ENCODE measurements around the gene SCFD2. TPM values are rescaled to one million over a fixed set of nuclear protein-coding genes. Genes with fewer than 3 reads are reported as not detected.
"Not testable (repeated sequence)": the region's sequence is repeated elsewhere in the genome, so short reads cannot be mapped to it uniquely, and the experiment has no call there.

The SCFD2 gene
- total RNA-seq, 1 donor from 2014 or later = 29.9 TPM

DNA sequence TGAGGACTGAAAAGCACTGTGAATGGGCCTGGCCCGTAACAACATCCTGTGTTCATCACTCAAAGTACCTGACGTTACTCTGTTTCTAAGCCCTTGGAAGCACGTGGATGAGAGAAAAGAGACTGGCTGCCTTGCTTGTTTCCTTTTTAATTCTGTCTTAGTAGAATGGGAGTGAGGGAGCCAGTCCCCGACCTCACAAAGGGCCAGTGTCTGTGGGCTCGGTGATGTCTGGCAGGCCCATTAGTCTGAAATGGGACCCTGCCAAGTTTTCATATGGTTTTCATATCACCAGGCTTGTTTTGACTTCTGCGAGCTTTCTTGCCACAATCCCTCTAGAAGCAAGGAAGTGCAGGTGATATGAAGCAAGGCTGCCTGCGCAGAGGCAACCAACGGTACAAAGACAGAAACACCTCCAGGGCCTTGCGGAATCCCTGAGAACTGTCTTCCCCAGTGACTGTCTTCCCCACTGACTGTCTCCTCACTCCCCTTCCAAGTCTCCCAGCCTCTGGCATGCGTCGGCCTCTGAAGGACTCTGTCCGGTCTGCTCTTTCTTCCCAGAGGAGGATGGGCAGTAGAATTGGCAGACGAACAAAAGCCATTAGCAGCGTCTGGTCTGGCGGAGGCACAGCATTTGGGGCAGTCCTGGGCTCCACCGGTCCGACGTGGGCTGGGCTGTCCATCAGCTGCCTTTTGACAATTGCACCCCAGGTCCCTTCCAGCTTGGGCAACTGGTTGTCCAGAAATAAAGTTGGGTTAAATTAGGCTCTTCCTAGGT, 524.0 kb downstream of the SCFD2 start:
- intact Hi-C loops (cut with micrococcal nuclease) = no loop called here

DNA sequence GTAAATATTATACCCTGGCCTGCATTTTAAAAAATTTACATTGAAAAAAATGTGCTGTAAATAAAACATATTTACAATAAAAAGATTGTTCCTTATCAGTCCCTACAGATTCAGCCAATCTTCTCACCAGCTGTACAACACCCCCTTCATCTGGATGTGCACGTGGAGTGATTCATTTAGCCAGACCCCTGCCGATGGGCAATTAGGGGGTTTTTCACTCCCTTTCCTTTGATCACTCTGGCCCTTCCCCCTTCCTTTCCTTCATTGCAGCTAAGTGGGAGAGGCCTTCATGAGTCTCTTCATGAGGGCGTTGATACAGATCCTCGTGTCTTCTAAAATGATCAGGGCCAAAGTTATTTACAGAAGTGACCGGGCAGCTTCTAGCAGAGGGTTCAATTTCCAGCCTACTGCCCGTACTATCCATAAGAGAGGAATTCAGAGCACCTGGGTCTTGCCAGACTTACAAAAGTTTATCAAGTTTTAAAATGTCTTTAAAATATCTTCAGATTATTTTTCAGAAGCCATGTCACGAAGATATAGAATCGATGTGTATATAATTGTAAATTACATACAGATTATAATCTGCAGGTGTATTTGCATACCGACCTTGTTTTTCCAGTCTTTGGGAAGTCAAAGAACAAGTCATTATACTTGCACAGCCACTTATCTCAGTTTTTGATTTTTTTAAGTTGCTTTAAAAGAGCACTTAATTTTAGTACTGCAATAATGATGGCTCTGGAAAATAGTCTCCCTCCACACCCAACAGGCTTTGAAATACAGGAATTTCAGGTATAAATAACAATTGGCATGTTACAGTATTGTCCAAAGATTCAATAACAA, 525.1 kb downstream of the SCFD2 start:
- intact Hi-C loops (cut with micrococcal nuclease) = no loop called here

DNA sequence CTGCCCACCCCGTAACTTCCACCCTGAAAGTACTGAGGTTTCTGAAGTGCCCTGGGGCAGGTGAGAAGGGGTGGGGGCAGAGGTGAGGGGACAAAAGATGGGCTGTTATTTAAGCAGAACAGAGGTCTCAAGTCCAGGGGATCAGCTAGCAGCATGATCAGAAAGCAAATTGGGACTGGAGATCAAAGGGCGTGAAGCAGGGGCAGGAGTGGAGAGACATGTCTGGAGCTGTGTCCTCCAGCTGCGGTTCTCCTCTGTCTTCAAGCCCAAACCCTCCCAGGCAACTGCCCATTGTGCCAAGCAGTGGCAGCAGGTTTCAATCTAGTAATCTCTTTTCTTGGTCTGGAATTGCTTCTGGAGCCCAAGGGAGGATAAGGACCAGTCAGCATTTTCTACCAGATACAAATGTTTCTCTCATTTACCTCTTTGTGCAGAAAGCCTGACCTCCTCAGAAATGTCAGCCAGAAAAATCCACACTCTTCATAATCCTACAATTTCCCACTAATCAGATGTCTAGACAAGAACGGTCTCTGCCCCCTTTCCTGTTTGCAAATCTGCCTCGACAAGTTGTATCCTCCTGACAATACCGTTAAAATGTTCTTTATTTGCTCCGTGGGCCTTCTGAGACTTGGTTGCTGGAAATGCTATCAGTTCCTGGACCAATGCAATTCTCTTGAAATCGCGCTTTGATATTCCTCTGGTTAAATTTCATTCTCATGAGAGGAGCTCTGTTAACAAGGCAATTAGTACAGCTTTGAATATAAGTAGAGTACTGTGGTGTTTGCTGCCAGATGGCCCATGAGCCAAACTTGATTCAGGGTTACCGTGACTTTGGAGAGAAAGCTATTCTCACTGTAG, 526.9 kb downstream of the SCFD2 start:
- intact Hi-C loops (cut with micrococcal nuclease) = no loop called here

DNA sequence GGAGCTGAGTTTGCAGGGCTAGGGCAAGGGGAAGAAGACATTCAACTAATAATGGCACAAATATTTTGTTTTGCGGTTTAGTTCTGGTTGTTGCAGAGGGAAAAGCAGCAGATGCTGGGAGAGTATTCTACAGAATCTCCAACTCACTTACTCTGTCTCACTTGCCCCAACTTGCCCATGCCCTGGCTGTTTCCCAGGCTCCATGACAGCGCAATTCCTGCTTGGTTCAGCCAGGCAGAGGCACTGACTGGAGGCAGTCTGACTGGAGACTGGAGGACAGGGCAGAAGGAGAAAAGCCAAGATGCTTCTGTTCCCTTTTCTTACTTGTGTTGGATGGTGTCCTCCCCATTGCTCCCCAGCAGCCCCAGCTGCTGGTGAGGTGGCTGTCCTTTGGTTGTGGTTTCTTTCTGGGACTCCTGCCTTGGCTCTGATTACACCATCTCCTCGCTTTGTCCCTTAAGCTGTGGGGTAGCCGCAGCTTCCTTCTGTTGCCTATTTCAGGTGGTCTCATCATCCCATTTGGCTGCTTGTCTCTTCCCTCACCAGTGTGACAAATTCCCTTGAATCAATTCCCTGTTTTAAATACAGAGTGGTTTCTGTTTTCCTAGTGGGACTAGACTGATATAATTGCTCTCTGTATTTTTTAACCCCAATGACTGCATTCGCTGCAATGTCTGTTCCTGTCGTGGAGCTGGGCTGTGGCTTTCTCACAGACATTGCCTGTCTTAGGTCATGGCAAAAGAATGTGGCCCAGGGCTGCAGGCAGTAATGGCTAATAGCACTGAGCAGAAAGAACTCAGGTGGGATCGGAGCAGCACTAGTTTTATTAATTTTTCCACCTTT, 527.9 kb downstream of the SCFD2 start:
- intact Hi-C loops (cut with micrococcal nuclease) = no loop called here

DNA sequence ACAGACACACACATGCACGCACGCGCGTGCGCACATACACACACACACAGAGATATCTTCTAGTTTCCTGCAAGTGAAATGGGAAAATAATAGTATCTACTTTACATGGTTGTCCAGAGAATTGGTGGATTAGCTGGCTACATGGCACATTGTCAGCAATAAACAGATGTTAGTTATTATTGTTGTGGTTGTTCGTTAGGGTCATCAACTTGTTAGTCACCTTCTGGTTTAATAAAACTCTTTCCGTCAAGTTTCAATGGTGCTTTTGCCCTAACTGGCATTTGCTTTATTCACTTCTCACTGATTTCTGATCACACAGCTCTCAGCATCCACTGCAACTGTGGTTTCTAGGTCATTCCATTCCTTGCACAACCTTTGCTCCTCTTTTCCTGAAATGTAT, 529.2 kb downstream of the SCFD2 start:
- intact Hi-C loops (cut with micrococcal nuclease) = no loop called here

DNA sequence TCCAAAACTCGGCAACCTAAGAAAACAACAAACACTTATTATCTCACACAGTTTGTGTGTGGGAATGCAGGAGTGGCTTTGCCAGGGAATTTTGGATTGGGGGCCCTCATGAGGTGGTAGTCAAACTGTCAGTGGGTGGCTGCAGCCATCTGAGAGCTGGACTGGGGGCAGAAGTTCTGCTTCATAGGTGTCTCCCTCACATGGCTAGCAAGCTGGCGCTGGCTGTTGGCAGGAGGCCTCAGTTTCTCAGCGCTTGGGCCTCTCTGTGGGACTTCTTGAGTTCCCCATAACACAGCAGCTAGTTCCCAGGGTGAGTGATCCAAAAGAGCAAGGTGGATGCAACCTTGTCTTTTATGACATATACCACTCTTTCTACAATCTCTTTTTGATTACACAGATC, 529.7 kb downstream of the SCFD2 start:
- intact Hi-C loops (cut with micrococcal nuclease) = no loop called here

DNA sequence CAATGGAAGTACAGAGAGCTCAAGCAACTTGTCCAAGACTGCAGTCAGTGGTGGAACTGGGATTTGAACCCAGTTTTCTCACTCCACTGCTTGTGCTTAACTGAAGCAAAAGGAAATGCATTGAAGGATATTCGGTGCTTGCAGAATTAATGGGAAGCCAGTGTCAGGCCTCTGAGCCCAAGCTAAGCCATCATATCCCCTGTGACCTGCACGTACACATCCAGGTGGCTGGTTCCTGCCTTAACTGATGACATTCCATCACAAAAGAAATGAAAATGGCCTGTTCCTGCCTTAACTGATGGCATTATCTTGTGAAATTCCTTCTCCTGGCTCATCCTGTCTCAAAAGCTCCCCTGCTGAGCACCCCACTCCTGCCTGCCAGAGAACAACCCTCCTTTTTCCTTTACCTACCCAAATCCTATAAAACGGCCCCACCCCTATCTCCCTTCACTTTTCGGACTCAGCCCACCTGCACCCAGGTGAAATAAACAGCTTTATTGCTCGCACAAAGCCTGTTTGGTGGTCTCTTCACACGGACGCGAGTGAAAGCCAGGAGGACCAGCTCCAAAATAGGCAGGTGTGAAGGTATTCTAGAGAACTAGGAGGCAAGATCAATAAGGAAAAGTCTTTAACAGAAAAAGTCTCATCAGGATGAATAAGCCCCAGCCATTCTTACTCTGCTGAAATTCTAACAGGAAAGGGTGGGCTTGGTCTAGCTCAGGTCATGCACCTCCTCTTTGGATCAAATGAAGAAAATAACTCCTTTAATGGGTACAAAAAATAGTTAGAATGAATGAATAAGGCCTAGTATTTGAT, 531.0 kb downstream of the SCFD2 start:
- intact Hi-C loops (cut with micrococcal nuclease) = not testable (repeated sequence)

DNA sequence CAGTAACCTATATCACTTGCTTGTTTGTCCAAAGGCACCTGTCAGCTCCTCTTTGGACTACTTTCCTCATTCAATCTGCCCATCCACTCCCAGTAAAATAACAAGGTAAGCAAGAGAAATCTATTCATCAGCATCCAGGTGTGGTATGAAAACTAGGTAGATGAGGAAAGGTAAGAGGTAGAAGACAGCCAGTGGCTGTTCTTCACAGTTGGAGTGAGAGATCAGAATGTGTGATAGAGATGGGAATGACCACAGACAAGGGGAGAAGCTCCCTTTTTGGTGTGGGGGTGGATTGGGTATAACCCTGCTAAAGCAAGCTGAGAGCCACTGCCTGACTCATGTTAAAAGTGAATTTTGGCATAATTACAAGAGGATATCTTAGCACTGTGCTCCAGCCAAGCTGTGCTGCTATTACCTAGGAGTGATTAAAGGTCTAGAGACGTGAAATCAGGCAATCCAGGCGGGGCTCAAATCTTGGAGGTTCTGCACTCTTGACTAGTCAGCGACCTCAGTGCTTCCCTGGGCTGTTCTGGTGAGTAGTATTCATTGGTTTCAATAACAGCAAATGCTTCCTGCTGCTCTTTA, 531.8 kb downstream of the SCFD2 start:
- intact Hi-C loops (cut with micrococcal nuclease) = no loop called here

DNA sequence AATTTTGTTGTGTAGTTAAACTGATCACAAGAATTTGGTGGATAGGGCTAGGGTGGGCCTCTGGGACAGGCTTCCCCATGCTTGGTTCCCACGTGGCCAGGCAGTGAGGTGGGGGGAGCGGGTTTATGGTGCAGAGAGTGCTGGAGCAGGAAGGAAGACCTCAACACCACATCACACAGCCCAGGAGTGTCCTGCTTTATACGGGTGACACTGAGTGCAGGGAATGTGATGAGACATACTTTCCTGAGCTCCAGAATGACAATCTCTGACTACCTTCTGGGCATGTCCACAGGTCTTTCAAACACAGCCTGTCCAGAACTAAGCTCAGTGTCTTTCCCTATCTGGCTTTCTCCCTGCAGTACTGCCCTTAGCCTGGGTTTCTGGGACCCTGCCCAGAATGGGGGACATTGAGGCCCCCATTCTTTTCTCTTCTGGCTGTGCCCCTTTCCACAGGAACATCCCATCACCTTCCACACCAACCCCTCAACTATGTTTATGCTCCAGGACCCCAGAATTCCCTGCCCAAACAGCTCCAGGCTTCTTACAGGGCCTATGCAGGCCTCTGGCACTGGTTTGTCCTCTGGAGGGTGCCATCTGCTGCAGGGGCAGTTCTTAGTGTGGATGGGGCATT, 540.3 kb downstream of the SCFD2 start:
- intact Hi-C loops (cut with micrococcal nuclease) = no loop called here

DNA sequence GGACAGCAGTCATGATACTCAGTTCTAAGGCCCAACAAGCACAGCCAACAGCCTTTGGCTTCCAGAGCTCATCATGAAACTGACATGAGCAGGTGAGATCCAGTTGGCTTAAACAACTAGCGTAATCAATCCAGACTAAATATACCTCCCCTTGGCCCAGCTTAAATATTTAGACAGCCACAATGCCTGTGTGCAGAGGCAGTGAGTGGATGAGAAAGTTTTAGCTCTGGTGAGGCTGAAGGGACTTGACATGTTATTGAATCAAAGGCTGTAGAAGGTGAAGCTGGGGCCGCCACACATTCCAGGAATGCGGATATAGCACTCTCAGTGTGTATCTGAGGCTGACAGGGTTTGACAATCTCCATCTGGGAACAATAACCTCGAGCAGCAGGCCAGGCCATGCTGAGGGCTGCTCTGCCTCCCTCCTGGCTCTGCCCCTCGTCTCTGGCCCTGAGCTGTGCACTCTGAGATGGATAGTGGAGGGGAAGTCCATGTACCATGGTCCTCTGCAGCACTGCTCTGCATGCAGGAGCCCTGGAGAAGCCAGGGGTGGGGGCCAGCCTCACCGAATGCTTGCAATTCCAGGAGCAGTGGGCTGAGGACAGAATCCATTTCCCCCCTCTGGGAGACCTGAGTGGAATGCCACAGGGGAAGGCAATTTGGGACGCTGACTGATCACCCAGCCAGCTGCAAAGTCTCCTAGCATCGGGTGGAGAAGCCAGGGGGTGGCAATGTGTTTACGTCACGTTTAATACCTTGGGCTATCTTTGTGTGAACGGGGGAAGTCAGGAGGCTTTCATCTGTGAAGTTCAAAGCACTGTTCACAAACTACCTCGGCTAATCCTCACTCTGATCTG, 541.0 kb downstream of the SCFD2 start:
- intact Hi-C loops (cut with micrococcal nuclease) = no loop called here

DNA sequence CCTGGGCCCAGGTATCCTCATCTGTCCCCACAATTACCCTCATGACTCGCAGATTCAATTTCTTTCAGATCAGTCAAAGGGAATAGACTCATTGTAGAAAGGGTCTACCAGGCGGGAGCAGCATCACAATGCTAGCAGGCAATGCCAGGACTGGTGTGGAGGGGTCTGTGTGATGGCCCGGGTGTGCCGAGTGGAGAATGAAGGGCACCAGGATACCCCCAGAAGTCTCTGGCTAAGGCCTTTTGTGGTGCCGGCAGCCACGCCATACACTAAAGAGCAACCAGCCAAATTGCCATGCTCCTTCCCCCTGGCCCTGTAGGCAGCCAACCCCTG, 541.6 kb downstream of the SCFD2 start:
- intact Hi-C loops (cut with micrococcal nuclease) = no loop called here

DNA sequence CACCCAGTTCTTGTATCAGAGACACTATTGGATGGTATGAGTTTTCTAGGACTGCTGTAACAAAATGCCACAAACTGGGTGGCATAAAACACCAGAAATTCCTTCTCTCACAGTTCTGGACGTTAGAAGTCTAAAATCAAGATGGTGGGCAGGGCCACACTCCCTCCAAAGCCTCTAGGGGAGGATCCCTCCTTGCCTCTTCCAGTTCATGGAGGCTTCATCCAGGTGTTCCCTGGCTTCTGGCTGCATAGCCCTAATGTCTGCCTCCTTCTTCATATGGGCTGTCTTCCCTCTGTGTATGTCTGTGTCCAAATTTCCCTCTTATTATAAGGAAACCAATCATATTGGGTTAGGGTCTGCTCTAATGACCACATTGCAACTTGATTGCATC, 542.2 kb downstream of the SCFD2 start:
- intact Hi-C loops (cut with micrococcal nuclease) = loop anchor here (2.0 kb wide), 1 partner anchor 37 kb away; no protein-coding TSS in a partner anchor

Other genes with a start within 250 kb of the SCFD2 start
- gene FIP1L1, start 11.6 kb upstream of the SCFD2 start, total RNA-seq = 83.8 and 91.5 TPM in 2 replicates
- not detected in 2 replicates for gene LNX1, start 225.4 kb upstream of the SCFD2 start, total RNA-seq